ENCODE measurements around the gene RAB6D. TPM values are rescaled to one million over a fixed set of nuclear protein-coding genes. Genes with fewer than 3 reads are reported as not detected.
A peak's percentile ranks its signal among the peaks of the same experiment; 100 is the strongest.
"Not testable (repeated sequence)": the region's sequence is repeated elsewhere in the genome, so short reads cannot be mapped to it uniquely, and the experiment has no call there.

Gene RAB6D
- under 1 TPM; 0.68 to 0.77 TPM for total RNA-seq

GRCh38 chr2:131363703-131364186 is at the start of gene RAB6D:
Gene RAB6D (minus strand): TSS chr2:131364168. CDS start chr2:131363720, 448 bp downstream.
- intact Hi-C loops (cut with DNase I); H3K36me3 ChIP-seq; H3K4me1 ChIP-seq (replicated peaks); H3K9me3 ChIP-seq; DNase-seq (ENCODE audit: low spot score); H3K27me3 ChIP-seq (replicated peaks; ENCODE audit: insufficient read depth): not testable (repeated sequence)
- WGBS, result 2% methylated on average over 32 of the region's 50 CpGs
- peak within 1 kb of the TSS in 1 of 2 donors; percentile 75 for H3K27ac ChIP-seq
- H3K4me3 ChIP-seq, result peak within 1 kb of the TSS; percentile 18 to 30

GRCh38 chr2:131413148-131413747 is 49.3 kb upstream of the RAB6D start:
- 2% methylated on average over 7 of the region's 7 CpGs for WGBS
- H3K27ac ChIP-seq, result no peak overlapping the region
- H3K9me3 ChIP-seq, result no peaks in the 10 kb centered on the region
- TF ChIP-seq POLR2A (IDR thresholded peaks at IDR 0.05) (no peak), POLR2AphosphoS5 (IDR thresholded peaks at IDR 0.05) (peak; percentile 56)
- TF ChIP-seq, protein P1, sequence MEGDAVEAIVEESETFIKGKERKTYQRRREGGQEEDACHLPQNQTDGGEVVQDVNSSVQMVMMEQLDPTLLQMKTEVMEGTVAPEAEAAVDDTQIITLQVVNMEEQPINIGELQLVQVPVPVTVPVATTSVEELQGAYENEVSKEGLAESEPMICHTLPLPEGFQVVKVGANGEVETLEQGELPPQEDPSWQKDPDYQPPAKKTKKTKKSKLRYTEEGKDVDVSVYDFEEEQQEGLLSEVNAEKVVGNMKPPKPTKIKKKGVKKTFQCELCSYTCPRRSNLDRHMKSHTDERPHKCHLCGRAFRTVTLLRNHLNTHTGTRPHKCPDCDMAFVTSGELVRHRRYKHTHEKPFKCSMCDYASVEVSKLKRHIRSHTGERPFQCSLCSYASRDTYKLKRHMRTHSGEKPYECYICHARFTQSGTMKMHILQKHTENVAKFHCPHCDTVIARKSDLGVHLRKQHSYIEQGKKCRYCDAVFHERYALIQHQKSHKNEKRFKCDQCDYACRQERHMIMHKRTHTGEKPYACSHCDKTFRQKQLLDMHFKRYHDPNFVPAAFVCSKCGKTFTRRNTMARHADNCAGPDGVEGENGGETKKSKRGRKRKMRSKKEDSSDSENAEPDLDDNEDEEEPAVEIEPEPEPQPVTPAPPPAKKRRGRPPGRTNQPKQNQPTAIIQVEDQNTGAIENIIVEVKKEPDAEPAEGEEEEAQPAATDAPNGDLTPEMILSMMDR (IDR thresholded peaks at IDR 0.05), result peak; percentile 58 to 84 (median 80)
- no peaks in the 10 kb centered on the region for H3K36me3 ChIP-seq
- intact Hi-C loops (cut with DNase I), result no loop called here
- no peaks in the 10 kb centered on the region for H3K27me3 ChIP-seq (replicated peaks; ENCODE audit: insufficient read depth)
- DNase-seq (ENCODE audit: low spot score), result peak; percentile 34
- H3K4me1 ChIP-seq (replicated peaks), result no peaks in the 10 kb centered on the region
- H3K4me3 ChIP-seq, result no peak overlapping the region

DNA sequence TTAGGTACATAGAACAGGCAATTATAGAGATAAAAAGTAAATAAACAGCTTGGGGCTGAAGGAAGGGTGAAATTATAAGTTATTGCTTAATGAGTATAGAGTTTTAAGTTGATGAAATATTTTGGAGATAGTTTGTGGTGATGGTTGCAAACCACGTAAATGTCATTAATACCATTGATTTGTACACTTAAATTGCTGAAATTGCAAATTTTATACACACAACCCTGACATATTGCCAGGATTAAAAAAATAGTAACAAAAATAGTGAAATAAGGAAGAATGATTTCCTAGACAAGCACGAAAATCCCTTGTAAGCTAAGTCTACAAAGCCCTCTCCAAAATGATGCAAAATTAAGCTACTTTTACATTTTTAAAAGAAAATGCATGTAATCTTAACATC is 46.2 kb upstream of the RAB6D start:
- TF ChIP-seq, protein P1 (IDR thresholded peaks at IDR 0.05), result no peak
- TF ChIP-seq POLR2AphosphoS5 (IDR thresholded peaks at IDR 0.05), result no peak
- no peak for TF ChIP-seq POLR2A (IDR thresholded peaks at IDR 0.05)
- DNase-seq (ENCODE audit: low spot score), result no peak
- WGBS, result 81% methylated on average over 2 of the region's 2 CpGs
- Histone ChIP-seq H3K4me3 (no peak overlapping the region), H3K27ac (no peak overlapping the region), H3K4me1 (replicated peaks) (no peaks in the 10 kb centered on the region), H3K27me3 (replicated peaks; ENCODE audit: insufficient read depth) (no peaks in the 10 kb centered on the region), H3K9me3 (no peaks in the 10 kb centered on the region), H3K36me3 (no peaks in the 10 kb centered on the region)
- intact Hi-C loops (cut with DNase I), result no loop called here

DNA sequence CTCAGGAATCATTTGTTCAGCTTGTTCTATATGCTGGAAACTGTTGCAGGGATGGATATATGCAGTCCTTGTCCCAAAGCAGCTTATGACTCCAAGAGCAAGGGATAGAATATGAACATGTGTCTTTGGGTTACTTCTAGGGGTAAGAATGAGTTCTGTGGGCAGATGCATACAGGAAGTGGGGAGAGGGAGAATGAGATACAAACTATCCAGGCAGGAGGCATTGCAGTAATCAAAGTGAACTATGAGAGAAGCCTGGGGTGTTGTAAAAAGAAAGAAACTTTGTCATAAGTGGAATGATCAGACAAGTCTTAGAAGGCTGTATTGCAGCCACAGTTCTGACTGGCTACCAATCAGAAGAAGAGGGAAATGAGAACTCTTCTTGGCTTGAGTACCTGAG is 44.8 kb upstream of the RAB6D start:
- H3K27ac ChIP-seq, result no peak overlapping the region
- H3K36me3 ChIP-seq, result no peaks in the 10 kb centered on the region
- no peaks in the 10 kb centered on the region for H3K27me3 ChIP-seq (replicated peaks; ENCODE audit: insufficient read depth)
- no peak overlapping the region for H3K4me3 ChIP-seq
- intact Hi-C loops (cut with DNase I), result no loop called here
- H3K9me3 ChIP-seq, result no peaks in the 10 kb centered on the region
- TF ChIP-seq, protein P1 (IDR thresholded peaks at IDR 0.05), result no peak
- TF ChIP-seq POLR2AphosphoS5 (IDR thresholded peaks at IDR 0.05) (no peak), POLR2A (IDR thresholded peaks at IDR 0.05) (no peak)
- no peak for DNase-seq (ENCODE audit: low spot score)
- H3K4me1 ChIP-seq (replicated peaks), result no peaks in the 10 kb centered on the region

- H3K4me1 ChIP-seq (replicated peaks), result no peaks in the 10 kb centered on the region
- no peaks in the 10 kb centered on the region for H3K27me3 ChIP-seq (replicated peaks; ENCODE audit: insufficient read depth)
- no peak overlapping the region for H3K4me3 ChIP-seq
- no peak for DNase-seq (ENCODE audit: low spot score)
- intact Hi-C loops (cut with DNase I), result no loop called here
- H3K36me3 ChIP-seq, result no peaks in the 10 kb centered on the region
- no peaks in the 10 kb centered on the region for H3K9me3 ChIP-seq
- no peak for TF ChIP-seq POLR2AphosphoS5 (IDR thresholded peaks at IDR 0.05)
- TF ChIP-seq, protein P1 (IDR thresholded peaks at IDR 0.05), result no peak
- TF ChIP-seq POLR2A (IDR thresholded peaks at IDR 0.05), result no peak
- H3K27ac ChIP-seq, result no peak overlapping the region
Measured at GRCh38 chr2:131408207-131408606, 44.2 kb upstream of the RAB6D start.
